CD4-positive, alpha-beta T cell (primary cell): ENCODE measurements around the gene ST6GALNAC4. TPM values are rescaled to one million over a fixed set of nuclear protein-coding genes. Genes with fewer than 3 reads are reported as not detected.

Source experiments
- ATAC-seq: fragments of 200-7000 bp; cut with Tn5 transposase; one replicate; pipeline ENCODE4 v1.10.0; 2022; ENCODE audit warnings: mild to moderate bottlenecking; ENCODE audit not compliant: poor library complexity
- CTCF ChIA-PET: fragments of 350-600 bp; sonication (Branson Sonifier 250); formaldehyde crosslinking; loops from one replicate; lab custom pipeline; 2021; ENCODE audit warnings: antibody characterized with exemption, inconsistent platforms; lab: Charles Lee
- POLR2A ChIA-PET: fragments of 350-600 bp; sonication (Branson Sonifier 250); formaldehyde crosslinking; loops from one replicate; lab custom pipeline; 2021; ENCODE audit warnings: antibody characterized with exemption, inconsistent platforms; lab: Charles Lee
- DNase-seq, 14 experiments: peaks; one replicate each; pipeline ENCODE4 v3.0.0-alpha.2; 2013 to 2020; ENCODE audit warnings: mixed read lengths in 2 of 14
- H3K27ac ChIP-seq, 2 donors: one replicate each; pipeline versions ENCODE4 v1.5.1 to v1.7.0; 2013; ENCODE audit warnings: low read length in 2 of 2, low read depth in 1 of 2, mild to moderate bottlenecking in 1 of 2
- H3K27me3 ChIP-seq, 2 experiments: 1 replicate in 1 of 2; 2 replicates in 1 of 2; pipeline versions ENCODE4 v1.6.1 to v1.7.0; 2013; ENCODE audit warnings: low read length in 2 of 2, control low read depth in 1 of 2, mild to moderate bottlenecking in 1 of 2, moderate library complexity in 1 of 2; ENCODE audit not compliant: insufficient read depth in 2 of 2, control insufficient read depth in 1 of 2
- H3K36me3 ChIP-seq: one replicate; pipeline ENCODE4 v1.6.1; 2013; ENCODE audit warnings: low read length, control low read depth; ENCODE audit not compliant: insufficient read depth
- H3K4me1 ChIP-seq: one replicate; pipeline ENCODE4 v1.6.1; 2013; ENCODE audit warnings: low read length, control low read depth; ENCODE audit not compliant: insufficient read depth
- H3K4me3 ChIP-seq: one replicate; pipeline ENCODE4 v1.5.1; 2013; ENCODE audit warnings: mild to moderate bottlenecking, low read length, moderate library complexity
- H3K9me3 ChIP-seq, 2 experiments: 1 replicate in 1 of 2; 2 replicates in 1 of 2; pipeline versions ENCODE4 v1.6.1 to v1.7.0; 2013; ENCODE audit warnings: low read length in 2 of 2, mild to moderate bottlenecking in 2 of 2, control low read depth in 1 of 2, moderate library complexity in 1 of 2; ENCODE audit not compliant: control insufficient read depth in 1 of 2, insufficient read depth in 1 of 2
- H3K27ac Mint-ChIP-seq: one replicate; pipeline ENCODE4 v1.8.0; 2020; ENCODE audit warnings: mixed read lengths
- H3K27me3 Mint-ChIP-seq: one replicate; pipeline ENCODE4 v1.8.0; 2021; ENCODE audit warnings: mixed read lengths
- H3K36me3 Mint-ChIP-seq: one replicate; pipeline ENCODE4 v1.8.0; 2021; ENCODE audit warnings: low read depth, mixed read lengths
- H3K4me1 Mint-ChIP-seq: one replicate; pipeline ENCODE4 v1.8.0; 2021; ENCODE audit warnings: low read depth, mixed read lengths
- H3K4me3 Mint-ChIP-seq: one replicate; pipeline ENCODE4 v1.8.0; 2020; ENCODE audit warnings: mild to moderate bottlenecking, mixed read lengths
- H3K9me3 Mint-ChIP-seq: one replicate; pipeline ENCODE4 v1.8.0; 2020; ENCODE audit warnings: mixed read lengths
- intact Hi-C, 2 experiments: fragments of 100-400 bp; cut with DNase I in 1 of 2; cut with micrococcal nuclease in 1 of 2; formaldehyde crosslinking; loops; one replicate each; pipeline versions ENCODE4 v1.15.1 to v1.9.0; 2023 to 2025; cut with DNase I, micrococcal nuclease
- total RNA-seq, 174 experiments: library from RNA in 2 of 174; stranded (reverse) in 2 of 174; gene quantifications; one replicate each; pipeline ENCODE4 v1.2.3 and lab custom pipeline; 2021 to 2026
- TF ChIP-seq, protein P1 (sequence below): fragments of 200-600 bp; IDR thresholded peaks from one replicate; pipeline ENCODE4 v1.8.0; 2022; ENCODE audit warnings: antibody characterized with exemption, mild to moderate bottlenecking

ST6GALNAC4 gene
- total RNA-seq, 2 experiments from 2014 or later: 28.7 to 30.2 TPM

- H3K27me3 Mint-ChIP-seq: peaks cover 4% of the 10 kb centered on the region
- ChIA-PET POLR2A (no interaction called here), CTCF (no interaction called here)
- no peaks in the 10 kb centered on the region for H3K36me3 Mint-ChIP-seq
- no peaks in the 10 kb centered on the region for H3K9me3 Mint-ChIP-seq
- H3K27ac ChIP-seq: no peak overlapping the region
- no peaks in the 10 kb centered on the region for H3K36me3 ChIP-seq
- no peak overlapping the region for H3K27ac Mint-ChIP-seq
- TF ChIP-seq, protein P1, sequence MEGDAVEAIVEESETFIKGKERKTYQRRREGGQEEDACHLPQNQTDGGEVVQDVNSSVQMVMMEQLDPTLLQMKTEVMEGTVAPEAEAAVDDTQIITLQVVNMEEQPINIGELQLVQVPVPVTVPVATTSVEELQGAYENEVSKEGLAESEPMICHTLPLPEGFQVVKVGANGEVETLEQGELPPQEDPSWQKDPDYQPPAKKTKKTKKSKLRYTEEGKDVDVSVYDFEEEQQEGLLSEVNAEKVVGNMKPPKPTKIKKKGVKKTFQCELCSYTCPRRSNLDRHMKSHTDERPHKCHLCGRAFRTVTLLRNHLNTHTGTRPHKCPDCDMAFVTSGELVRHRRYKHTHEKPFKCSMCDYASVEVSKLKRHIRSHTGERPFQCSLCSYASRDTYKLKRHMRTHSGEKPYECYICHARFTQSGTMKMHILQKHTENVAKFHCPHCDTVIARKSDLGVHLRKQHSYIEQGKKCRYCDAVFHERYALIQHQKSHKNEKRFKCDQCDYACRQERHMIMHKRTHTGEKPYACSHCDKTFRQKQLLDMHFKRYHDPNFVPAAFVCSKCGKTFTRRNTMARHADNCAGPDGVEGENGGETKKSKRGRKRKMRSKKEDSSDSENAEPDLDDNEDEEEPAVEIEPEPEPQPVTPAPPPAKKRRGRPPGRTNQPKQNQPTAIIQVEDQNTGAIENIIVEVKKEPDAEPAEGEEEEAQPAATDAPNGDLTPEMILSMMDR: no peak
- H3K4me3 Mint-ChIP-seq: peak overlapping the region; percentile 35
- intact Hi-C loops: no loop called here
- DNase-seq (no peak), ATAC-seq (no peak)
- peaks cover 49% of the 10 kb centered on the region for H3K4me1 ChIP-seq
- H3K27me3 ChIP-seq: peaks cover 0 to 11% of the 10 kb centered on the region in 2 experiments
- peaks cover 25% of the 10 kb centered on the region for H3K4me1 Mint-ChIP-seq
- no peaks in the 10 kb centered on the region for H3K9me3 ChIP-seq
- H3K4me3 ChIP-seq: no peak overlapping the region
Observed at GRCh38 chr9:127924736-127925444, 8.0 kb upstream of the ST6GALNAC4 start.

GRCh38 chr9:127923771-127924170 is 6.9 kb upstream of the ST6GALNAC4 start:
- ChIA-PET POLR2A (interaction anchor here (1.6 kb wide), 1 partner anchor 14 kb away, joined by 6 read pairs; the partner anchor contains the start of gene DPM2), CTCF (interaction anchor here (1.3 kb wide), 1 partner anchor 189 kb away, joined by 6 read pairs; the partner anchor contains the start of gene TOR2A)
- Mint-ChIP-seq H3K4me1 (peaks cover 22% of the 10 kb centered on the region), H3K27me3 (peaks cover 4% of the 10 kb centered on the region), H3K27ac (no peak overlapping the region), H3K9me3 (no peaks in the 10 kb centered on the region), H3K36me3 (no peaks in the 10 kb centered on the region), H3K4me3 (peak overlapping the region; percentile 43)
- ATAC-seq (no peak), DNase-seq (no peak)
- Histone ChIP-seq H3K36me3 (no peaks in the 10 kb centered on the region), H3K4me3 (no peak overlapping the region), H3K27ac (no peak overlapping the region), H3K27me3 (peaks cover 0 to 11% of the 10 kb centered on the region in 2 experiments), H3K9me3 (no peaks in the 10 kb centered on the region), H3K4me1 (peaks cover 48% of the 10 kb centered on the region)
- intact Hi-C loops: no loop called here
- TF ChIP-seq, protein P1: no peak

DNA sequence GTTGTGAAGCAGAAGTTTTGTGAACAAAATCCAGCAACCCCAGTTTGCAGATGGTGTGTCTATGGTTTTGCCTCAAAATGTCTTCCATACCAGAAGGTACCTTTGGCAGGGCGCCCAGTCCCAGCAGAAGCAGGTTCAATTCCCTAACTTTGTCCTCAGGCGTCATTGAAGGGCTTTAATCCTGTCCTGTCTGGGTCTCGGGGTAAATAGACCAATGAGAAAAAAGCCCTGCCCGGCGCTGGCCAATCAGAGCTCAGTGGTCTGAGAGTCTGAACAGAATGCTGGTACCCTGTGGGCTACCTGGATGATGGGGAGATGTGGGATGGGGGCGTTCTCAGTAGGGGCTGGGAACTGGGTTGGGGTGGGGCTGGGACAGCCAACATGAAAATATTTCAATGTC is 6.2 kb upstream of the ST6GALNAC4 start:
- peaks cover 4% of the 10 kb centered on the region for H3K27me3 Mint-ChIP-seq
- ChIA-PET CTCF (interaction anchor here (1.3 kb wide), 2 partner anchors 17 to 188 kb away, joined by 4 to 6 read pairs; partner anchors contain the start of gene TOR2A), POLR2A (interaction anchor here (1.6 kb wide), 1 partner anchor 14 kb away, joined by 6 read pairs; the partner anchor contains the start of gene DPM2)
- peaks cover 48% of the 10 kb centered on the region for H3K4me1 ChIP-seq
- DNase-seq (no peak), ATAC-seq (no peak)
- no peaks in the 10 kb centered on the region for H3K36me3 ChIP-seq
- H3K36me3 Mint-ChIP-seq: no peaks in the 10 kb centered on the region
- no peak overlapping the region for H3K27ac Mint-ChIP-seq
- no peak overlapping the region for H3K4me3 Mint-ChIP-seq
- no peak overlapping the region for H3K4me3 ChIP-seq
- no peaks in the 10 kb centered on the region for H3K9me3 Mint-ChIP-seq
- H3K9me3 ChIP-seq: no peaks in the 10 kb centered on the region
- H3K27ac ChIP-seq: no peak overlapping the region
- peaks cover 0 to 11% of the 10 kb centered on the region in 2 experiments for H3K27me3 ChIP-seq
- intact Hi-C loops: no loop called here
- H3K4me1 Mint-ChIP-seq: peaks cover 26% of the 10 kb centered on the region
- TF ChIP-seq, protein P1: no peak
